Lower leg skin (tissue), 3 donors: Measurements from ENCODE around the gene ASGR1.

Source experiments
- CTCF ChIP-seq, 3 donors: fragments of 450-650 bp; IDR thresholded peaks; one replicate each; pipeline ENCODE4 v1.5.1; 2016; ENCODE audit warnings: antibody characterized with exemption in 3 of 3, mild to moderate bottlenecking in 3 of 3, moderate library complexity in 2 of 3
- POLR2A ChIP-seq, 2 donors: fragments of 450-650 bp; IDR thresholded peaks; one replicate each; pipeline ENCODE4 v1.6.1; 2016 to 2017; ENCODE audit warnings: antibody characterized with exemption in 2 of 2, mild to moderate bottlenecking in 1 of 2, moderate library complexity in 1 of 2

DNA sequence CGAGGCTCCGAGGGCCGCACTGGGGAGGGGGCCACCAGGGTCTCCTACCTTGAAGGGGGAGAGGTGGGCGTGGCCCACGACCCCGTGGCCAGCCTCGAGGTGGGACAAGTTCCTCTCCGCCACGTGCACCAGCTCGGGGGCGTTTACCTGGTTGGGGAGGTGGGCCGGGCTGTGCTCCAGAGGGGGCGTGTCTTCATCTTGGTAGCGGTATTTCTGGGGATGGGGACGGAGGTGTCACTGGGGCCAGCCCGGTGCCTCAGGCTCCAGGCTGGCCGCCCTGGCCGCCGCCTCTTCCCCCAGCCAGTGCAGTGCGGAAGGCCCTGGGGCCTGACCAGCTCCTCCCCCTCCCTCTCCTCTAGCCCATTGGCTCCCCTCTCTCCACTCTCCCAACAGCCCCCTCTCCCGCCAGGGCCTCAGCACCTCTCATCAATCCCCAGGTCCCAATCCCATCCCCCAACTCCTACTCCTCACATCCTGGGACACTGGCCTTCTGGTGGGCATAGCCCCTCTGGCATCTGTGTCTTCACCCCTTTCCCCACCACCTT, 28.9 kb upstream of the ASGR1 start:
- TF ChIP-seq CTCF (IDR thresholded peaks at IDR 0.05), result no peak
- no peak for TF ChIP-seq POLR2A (IDR thresholded peaks at IDR 0.05)
